ENCODE data around the gene RAMP1.

The RAMP1 gene

GRCh38 chr2:237876532-237876931, 17.1 kb downstream of the RAMP1 start:
- no CpG with 5 or more reads among the region's 12 CpGs for WGBS (ENCODE audit: insufficient coverage, insufficient read length)
- no peaks in the 10 kb centered on the region for H3K9me3 ChIP-seq (ENCODE audit: control insufficient read depth, insufficient read depth, low read length)
- DNase-seq (ENCODE audit: low read depth, low spot score) = no peak
- H3K27me3 ChIP-seq (ENCODE audit: control insufficient read depth, insufficient read depth, low read length) = no peaks in the 10 kb centered on the region
- no peak overlapping the region for H3K27ac ChIP-seq (ENCODE audit: low read length)
- H3K36me3 ChIP-seq (ENCODE audit: control insufficient read depth, insufficient read depth, low read length) = no peaks in the 10 kb centered on the region
- no peaks in the 10 kb centered on the region; the same call in 1 of the 2 replicates for H3K4me1 ChIP-seq (ENCODE audit: control insufficient read depth, insufficient read depth, low read length)
- no peak overlapping the region for H3K4me3 ChIP-seq (ENCODE audit: low read length)

GRCh38 chr2:237876951-237877491, 17.6 kb downstream of the RAMP1 start:
- Histone ChIP-seq H3K4me3 (ENCODE audit: low read length) (no peak overlapping the region), H3K27ac (ENCODE audit: low read length) (no peak overlapping the region), H3K36me3 (ENCODE audit: control insufficient read depth, insufficient read depth, low read length) (no peaks in the 10 kb centered on the region), H3K9me3 (ENCODE audit: control insufficient read depth, insufficient read depth, low read length) (no peaks in the 10 kb centered on the region), H3K4me1 (ENCODE audit: control insufficient read depth, insufficient read depth, low read length) (no peaks in the 10 kb centered on the region; the same call in 1 of the 2 replicates), H3K27me3 (ENCODE audit: control insufficient read depth, insufficient read depth, low read length) (no peaks in the 10 kb centered on the region)
- DNase-seq (ENCODE audit: low read depth, low spot score) = no peak
- WGBS (ENCODE audit: insufficient coverage, insufficient read length) = no CpG with 5 or more reads among the region's 23 CpGs

GRCh38 chr2:237877576-237878307, 18.3 kb downstream of the RAMP1 start:
- no peak for DNase-seq (ENCODE audit: low read depth, low spot score)
- Histone ChIP-seq H3K36me3 (ENCODE audit: control insufficient read depth, insufficient read depth, low read length) (no peaks in the 10 kb centered on the region), H3K27me3 (ENCODE audit: control insufficient read depth, insufficient read depth, low read length) (no peaks in the 10 kb centered on the region), H3K4me3 (ENCODE audit: low read length) (no peak overlapping the region), H3K4me1 (ENCODE audit: control insufficient read depth, insufficient read depth, low read length) (no peaks in the 10 kb centered on the region; the same call in 1 of the 2 replicates), H3K9me3 (ENCODE audit: control insufficient read depth, insufficient read depth, low read length) (no peaks in the 10 kb centered on the region), H3K27ac (ENCODE audit: low read length) (no peak overlapping the region)
- WGBS (ENCODE audit: insufficient coverage, insufficient read length) = no CpG with 5 or more reads among the region's 25 CpGs

- no peaks in the 10 kb centered on the region for H3K27me3 ChIP-seq (ENCODE audit: control insufficient read depth, insufficient read depth, low read length)
- no CpG with 5 or more reads among the region's 14 CpGs for WGBS (ENCODE audit: insufficient coverage, insufficient read length)
- no peaks in the 10 kb centered on the region; the same call in 1 of the 2 replicates for H3K4me1 ChIP-seq (ENCODE audit: control insufficient read depth, insufficient read depth, low read length)
- no peak overlapping the region for H3K27ac ChIP-seq (ENCODE audit: low read length)
- H3K9me3 ChIP-seq (ENCODE audit: control insufficient read depth, insufficient read depth, low read length) = no peaks in the 10 kb centered on the region
- no peak overlapping the region for H3K4me3 ChIP-seq (ENCODE audit: low read length)
- DNase-seq (ENCODE audit: low read depth, low spot score) = no peak
- H3K36me3 ChIP-seq (ENCODE audit: control insufficient read depth, insufficient read depth, low read length) = no peaks in the 10 kb centered on the region
Measured at GRCh38 chr2:237878321-237879057, 19.1 kb downstream of the RAMP1 start.

- WGBS (ENCODE audit: insufficient coverage, insufficient read length) = no CpG with 5 or more reads among the region's 5 CpGs
- Histone ChIP-seq H3K27ac (ENCODE audit: low read length) (no peak overlapping the region), H3K36me3 (ENCODE audit: control insufficient read depth, insufficient read depth, low read length) (no peaks in the 10 kb centered on the region), H3K27me3 (ENCODE audit: control insufficient read depth, insufficient read depth, low read length) (no peaks in the 10 kb centered on the region), H3K9me3 (ENCODE audit: control insufficient read depth, insufficient read depth, low read length) (no peaks in the 10 kb centered on the region), H3K4me3 (ENCODE audit: low read length) (no peak overlapping the region), H3K4me1 (ENCODE audit: control insufficient read depth, insufficient read depth, low read length) (no peaks in the 10 kb centered on the region; the same call in 1 of the 2 replicates)
- DNase-seq (ENCODE audit: low read depth, low spot score) = no peak
Measured at GRCh38 chr2:237879058-237879430, 19.6 kb downstream of the RAMP1 start.

- H3K27ac ChIP-seq (ENCODE audit: low read length) = no peak overlapping the region
- WGBS (ENCODE audit: insufficient coverage, insufficient read length) = no CpG with 5 or more reads among the region's 12 CpGs
Measured at GRCh38 chr2:237879991-237880560, 20.7 kb downstream of the RAMP1 start.

GRCh38 chr2:237882510-237883481, 23.4 kb downstream of the RAMP1 start:
- no peak for DNase-seq (ENCODE audit: low read depth, low spot score)
- WGBS (ENCODE audit: insufficient coverage, insufficient read length) = no CpG with 5 or more reads among the region's 20 CpGs

More at GRCh38 chr2:237879991-237880560, 20.7 kb downstream of the RAMP1 start:
- Histone ChIP-seq H3K36me3 (ENCODE audit: control insufficient read depth, insufficient read depth, low read length) (no peaks in the 10 kb centered on the region), H3K4me1 (ENCODE audit: control insufficient read depth, insufficient read depth, low read length) (no peaks in the 10 kb centered on the region), H3K4me3 (ENCODE audit: low read length) (no peak overlapping the region), H3K9me3 (ENCODE audit: control insufficient read depth, insufficient read depth, low read length) (no peaks in the 10 kb centered on the region), H3K27me3 (ENCODE audit: control insufficient read depth, insufficient read depth, low read length) (no peaks in the 10 kb centered on the region)
- DNase-seq (ENCODE audit: low read depth, low spot score) = no peak

GRCh38 chr2:237883951-237884446, 24.6 kb downstream of the RAMP1 start:
- DNase-seq (ENCODE audit: low read depth, low spot score) = no peak
- H3K4me3 ChIP-seq (ENCODE audit: low read length) = no peak overlapping the region
- no CpG with 5 or more reads among the region's 10 CpGs for WGBS (ENCODE audit: insufficient coverage, insufficient read length)
- no peaks in the 10 kb centered on the region for H3K36me3 ChIP-seq (ENCODE audit: control insufficient read depth, insufficient read depth, low read length)
- H3K27me3 ChIP-seq (ENCODE audit: control insufficient read depth, insufficient read depth, low read length) = no peaks in the 10 kb centered on the region
- no peaks in the 10 kb centered on the region for H3K4me1 ChIP-seq (ENCODE audit: control insufficient read depth, insufficient read depth, low read length)
- no peaks in the 10 kb centered on the region for H3K9me3 ChIP-seq (ENCODE audit: control insufficient read depth, insufficient read depth, low read length)
- H3K27ac ChIP-seq (ENCODE audit: low read length) = no peak overlapping the region

More at GRCh38 chr2:237882510-237883481, 23.4 kb downstream of the RAMP1 start:
- no peak overlapping the region for H3K27ac ChIP-seq (ENCODE audit: low read length)
- H3K4me1 ChIP-seq (ENCODE audit: control insufficient read depth, insufficient read depth, low read length) = no peaks in the 10 kb centered on the region
- no peak overlapping the region for H3K4me3 ChIP-seq (ENCODE audit: low read length)
- H3K27me3 ChIP-seq (ENCODE audit: control insufficient read depth, insufficient read depth, low read length) = no peaks in the 10 kb centered on the region
- no peaks in the 10 kb centered on the region for H3K36me3 ChIP-seq (ENCODE audit: control insufficient read depth, insufficient read depth, low read length)
- H3K9me3 ChIP-seq (ENCODE audit: control insufficient read depth, insufficient read depth, low read length) = no peaks in the 10 kb centered on the region

- no CpG with 5 or more reads among the region's 13 CpGs for WGBS (ENCODE audit: insufficient coverage, insufficient read length)
- DNase-seq (ENCODE audit: low read depth, low spot score) = no peak
- no peak overlapping the region for H3K27ac ChIP-seq (ENCODE audit: low read length)
- no peaks in the 10 kb centered on the region for H3K27me3 ChIP-seq (ENCODE audit: control insufficient read depth, insufficient read depth, low read length)
- no peaks in the 10 kb centered on the region for H3K36me3 ChIP-seq (ENCODE audit: control insufficient read depth, insufficient read depth, low read length)
- no peak overlapping the region for H3K4me3 ChIP-seq (ENCODE audit: low read length)
- no peaks in the 10 kb centered on the region for H3K4me1 ChIP-seq (ENCODE audit: control insufficient read depth, insufficient read depth, low read length)
- no peaks in the 10 kb centered on the region for H3K9me3 ChIP-seq (ENCODE audit: control insufficient read depth, insufficient read depth, low read length)
Measured at GRCh38 chr2:237884681-237885080, 25.3 kb downstream of the RAMP1 start.
